ENCODE measurements around the gene AARS1. TPM values are rescaled to one million over a fixed set of nuclear protein-coding genes. Genes with fewer than 3 reads are reported as not detected.
"Not testable (repeated sequence)": the region's sequence is repeated elsewhere in the genome, so short reads cannot be mapped to it uniquely, and the experiment has no call there.

Gene AARS1
- polyA plus RNA-seq, 1 of the 3 experiments (the other 2 are of a cell fraction) = 70.5 TPM

- Histone ChIP-seq H3K4me1 (ENCODE audit: control insufficient read depth in 1 of 2, insufficient read depth in 2 of 2, low read depth in 1 of 2, low read length in 1 of 2) (peaks cover 2 to 10% of the 10 kb centered on the region in 2 experiments; a peak in 2 of 4 replicates), H3K4me3 (ENCODE audit: low read depth in 2 of 2, low read length in 1 of 2) (no peak overlapping the region), H3K9me2 (no peaks in the 10 kb centered on the region), H3K9me3 (no peaks in the 10 kb centered on the region), H3K4me2 (no peak overlapping the region), H3K9ac (no peak overlapping the region), H3K27me3 (ENCODE audit: insufficient read depth) (no peaks in the 10 kb centered on the region), H3F3A (replicated peaks; ENCODE audit: insufficient read depth) (peaks cover 15% of the 10 kb centered on the region), H2AFZ (ENCODE audit: low read depth) (peak overlapping the region; percentile 57), H4K20me1 (ENCODE audit: insufficient read depth) (peaks cover 14% of the 10 kb centered on the region; the same call in 1 of the 2 replicates), H3K79me2 (ENCODE audit: insufficient read depth) (peaks cover 32% of the 10 kb centered on the region), H3K36me3 (replicated peaks in 1 of 2; ENCODE audit: control insufficient read depth in 1 of 2, insufficient read depth in 2 of 2, low read length in 1 of 2) (no peaks in the 10 kb centered on the region), H3K27ac (ENCODE audit: low read depth in 2 of 2, low read length in 1 of 2) (peak overlapping the region in 1 of 2 experiments; percentile 50; a peak in 1 of 4 replicates)
- CTCF ChIA-PET = interaction anchor here (1.3 kb wide), 1 partner anchor 9 kb away, joined by 4 read pairs; the partner anchor contains the start of gene DDX19B
- TF ChIP-seq TAF1 (IDR thresholded peaks at IDR 0.05; ENCODE audit: borderline replicate concordance, low read depth, low read length) (no peak), ELF1 (IDR thresholded peaks at IDR 0.05) (no peak), JUND (IDR thresholded peaks at IDR 0.05) (no peak)
- POLR2A ChIA-PET = interaction anchor here (1.3 kb wide), 1 partner anchor 8 kb away, joined by 5 read pairs; the partner anchor contains the start of gene DDX19B
- DNase-seq = no peak
Observed at GRCh38 chr16:70290949-70291519, 1.7 kb upstream of the AARS1 start.

- Histone ChIP-seq H3K4me2 (peak overlapping the region; percentile 96), H3K4me3 (ENCODE audit: low read depth in 2 of 2, low read length in 1 of 2) (peak overlapping the region; percentile 65 to 76)
- 86% methylated on average over 16 of the region's 17 CpGs for WGBS (ENCODE audit: low lambda C conversion rate)
Observed at GRCh38 chr16:70287304-70287971, 1.9 kb downstream of the AARS1 start.

GRCh38 chr16:70276392-70276791 is 12.9 kb downstream of the AARS1 start:
- no peaks in the 10 kb centered on the region for H3K9me3 ChIP-seq
- WGBS (ENCODE audit: low lambda C conversion rate) = 83% methylated on average over 1 of the region's 1 CpG
- no peak overlapping the region for H3K4me2 ChIP-seq
- H3K79me2 ChIP-seq (ENCODE audit: insufficient read depth) = peaks cover 34% of the 10 kb centered on the region
- no peak overlapping the region for H2AFZ ChIP-seq (ENCODE audit: low read depth)
- no peaks in the 10 kb centered on the region for H3K27me3 ChIP-seq (ENCODE audit: insufficient read depth)
- no peak overlapping the region for H3K9ac ChIP-seq
- TF ChIP-seq MXI1 (IDR thresholded peaks at IDR 0.05; ENCODE audit: low read depth, low read length) = no peak
- no peak for TF ChIP-seq ZBTB33 (IDR thresholded peaks at IDR 0.05; ENCODE audit: borderline replicate concordance, low read depth)
- no peak for TF ChIP-seq REST (IDR thresholded peaks at IDR 0.05; ENCODE audit: low read depth, low read length)
- TF ChIP-seq TCF12 (IDR thresholded peaks at IDR 0.05) = peak; percentile 39; the same call in 1 of the 2 replicates
- TF ChIP-seq MEF2A (IDR thresholded peaks at IDR 0.05; ENCODE audit: borderline replicate concordance, low read depth) = no peak
- TF ChIP-seq NFIC (IDR thresholded peaks at IDR 0.05; ENCODE audit: borderline replicate concordance) = peak; percentile 24; the same call in 1 of the 2 replicates
- TF ChIP-seq FOXM1 (IDR thresholded peaks at IDR 0.05; ENCODE audit: low read depth) = no peak
- H3K4me1 ChIP-seq (ENCODE audit: control insufficient read depth in 1 of 2, insufficient read depth in 2 of 2, low read depth in 1 of 2, low read length in 1 of 2) = peaks cover 0 to 8% of the 10 kb centered on the region in 2 experiments; a peak in 1 of 4 replicates
- DNase-seq = no peak
- no peak overlapping the region for H3K4me3 ChIP-seq (ENCODE audit: low read depth in 2 of 2, low read length in 1 of 2)
- ChIA-PET POLR2A (interaction anchor here (1.1 kb wide), 1 partner anchor 12 kb away, joined by 3 read pairs; no protein-coding TSS in a partner anchor), CTCF (interaction anchor here (0.9 to 2.6 kb wide), 3 partner anchors 9 to 112 kb away, joined by 3 to 16 read pairs (median 6); no protein-coding TSS in a partner anchor)
- peaks cover 34 to 74% of the 10 kb centered on the region in 2 experiments for H3K36me3 ChIP-seq (replicated peaks in 1 of 2; ENCODE audit: control insufficient read depth in 1 of 2, insufficient read depth in 2 of 2, low read length in 1 of 2)
- H3F3A ChIP-seq (replicated peaks; ENCODE audit: insufficient read depth) = peaks cover 10% of the 10 kb centered on the region
- H4K20me1 ChIP-seq (ENCODE audit: insufficient read depth) = peaks cover 37% of the 10 kb centered on the region
- H3K27ac ChIP-seq (ENCODE audit: low read depth in 2 of 2, low read length in 1 of 2) = no peak overlapping the region
- H3K9me2 ChIP-seq = no peaks in the 10 kb centered on the region

More at GRCh38 chr16:70287304-70287971, 1.9 kb downstream of the AARS1 start:
- H3K27me3 ChIP-seq (ENCODE audit: insufficient read depth); H3K4me1 ChIP-seq (ENCODE audit: control insufficient read depth in 1 of 2, insufficient read depth in 2 of 2, low read depth in 1 of 2, low read length in 1 of 2); DNase-seq; H3K9me3 ChIP-seq; H3K9me2 ChIP-seq: not testable (repeated sequence)
- Histone ChIP-seq H3F3A (replicated peaks; ENCODE audit: insufficient read depth) (peaks cover 19% of the 10 kb centered on the region), H3K79me2 (ENCODE audit: insufficient read depth) (peaks cover 67% of the 10 kb centered on the region), H4K20me1 (ENCODE audit: insufficient read depth) (peaks cover 47% of the 10 kb centered on the region), H3K9ac (peak overlapping the region; percentile 92; the same call in 1 of the 2 replicates), H3K36me3 (replicated peaks in 1 of 2; ENCODE audit: control insufficient read depth in 1 of 2, insufficient read depth in 2 of 2, low read length in 1 of 2) (peaks cover 8 to 32% of the 10 kb centered on the region in 2 experiments), H3K27ac (ENCODE audit: low read depth in 2 of 2, low read length in 1 of 2) (peak overlapping the region in 1 of 2 experiments; percentile 85; a peak in 2 of 4 replicates), H2AFZ (ENCODE audit: low read depth) (0 out of 2 replicates have a peak overlapping the region, but pooled peaks have one; percentile 17)
- POLR2A ChIA-PET = interaction anchor here (0.8 to 2.9 kb wide), 3 partner anchors 11 to 28 kb away, joined by 3 to 31 read pairs (median 3); partner anchors contain the start of gene DDX19B
- CTCF ChIA-PET = interaction anchor here (2.8 to 2.9 kb wide), 2 partner anchors 20 to 35 kb away, joined by 10 read pairs; partner anchors contain the start of gene EXOSC6

Measured in SK-N-SH (cell line).